HG03135 (cell line): ENCODE data around the gene ZNF775.

ENCODE experiments used
- ATAC-seq: cut with Tn5 transposase; IDR thresholded peaks from one replicate; pipeline ENCODE4 v1.9.1; 2021; ENCODE audit warnings: mild to moderate bottlenecking, moderate library complexity; ENCODE audit not compliant: unreplicated experiment

ZNF775 gene

GRCh38 chr7:150345012-150345411 lies 34.1 kb upstream of the ZNF775 start:
- ATAC-seq, result no peak

DNA sequence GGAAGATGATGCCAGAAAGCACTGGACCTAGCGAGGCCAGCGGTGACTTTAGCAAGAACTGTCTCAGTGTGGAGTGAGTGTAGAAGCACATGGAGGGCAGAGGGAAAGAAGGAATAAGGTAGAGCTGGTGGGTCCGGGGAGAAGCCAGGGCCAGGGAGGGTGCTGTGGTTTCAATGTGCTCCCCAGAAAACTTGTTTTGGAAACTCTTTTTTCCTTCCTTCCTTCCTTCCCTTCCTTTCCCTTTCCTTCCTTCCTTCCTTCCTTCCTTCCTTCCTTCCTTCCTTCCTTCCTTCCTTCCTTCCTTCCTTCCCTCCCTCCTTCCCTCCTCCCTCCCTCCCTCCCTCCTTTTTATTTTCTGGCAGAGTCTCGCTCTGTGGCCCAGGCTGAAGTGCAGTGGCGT lies 32.2 kb upstream of the ZNF775 start:
- ATAC-seq, result no peak

DNA sequence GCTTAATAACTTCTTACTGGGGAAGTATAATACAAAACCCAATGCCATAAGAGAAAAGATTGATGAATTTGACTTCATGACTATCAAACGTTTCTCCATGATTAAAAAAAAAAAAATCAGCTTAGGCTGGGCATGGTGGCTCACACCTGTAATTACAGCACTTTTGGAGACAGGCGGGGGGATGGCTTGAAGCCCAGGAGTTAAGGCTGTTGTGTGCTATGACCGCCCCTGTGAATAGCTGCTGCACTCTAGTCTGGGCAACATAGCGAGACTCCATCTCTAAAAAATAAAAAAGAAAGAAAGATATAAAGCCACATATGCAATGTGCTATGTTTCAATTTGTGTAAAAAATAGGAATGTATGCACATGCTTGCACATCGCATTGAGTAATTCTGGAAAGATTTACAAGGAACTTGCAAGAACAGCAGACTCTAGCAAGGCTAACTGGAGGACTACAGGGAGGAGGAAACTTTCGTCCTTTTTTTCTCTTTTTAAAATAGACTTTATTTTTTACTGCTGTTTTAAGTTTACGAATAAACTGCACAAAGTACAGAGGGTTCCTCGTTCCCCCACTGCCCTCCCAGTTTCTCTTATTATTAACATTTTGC lies 27.4 kb upstream of the ZNF775 start:
- ATAC-seq, result no peak

DNA sequence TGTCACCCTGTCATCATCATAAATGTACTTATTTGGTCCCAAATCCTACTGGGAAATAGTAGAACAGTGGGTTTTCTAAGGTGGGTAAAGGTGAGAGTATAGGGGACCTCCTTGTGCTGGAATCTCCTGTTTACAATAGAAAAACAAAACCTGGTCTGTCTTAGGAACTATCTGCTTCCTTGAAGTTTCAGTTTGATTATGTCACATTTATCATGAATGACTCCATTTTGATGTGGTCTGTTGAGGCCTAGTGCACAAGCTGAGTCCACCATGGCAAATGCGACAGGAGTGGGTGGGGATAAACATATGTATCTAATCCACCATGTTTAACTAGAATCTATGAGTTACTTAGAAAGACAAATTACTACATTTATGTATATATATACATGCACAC lies 23.5 kb upstream of the ZNF775 start:
- no peak for ATAC-seq

DNA sequence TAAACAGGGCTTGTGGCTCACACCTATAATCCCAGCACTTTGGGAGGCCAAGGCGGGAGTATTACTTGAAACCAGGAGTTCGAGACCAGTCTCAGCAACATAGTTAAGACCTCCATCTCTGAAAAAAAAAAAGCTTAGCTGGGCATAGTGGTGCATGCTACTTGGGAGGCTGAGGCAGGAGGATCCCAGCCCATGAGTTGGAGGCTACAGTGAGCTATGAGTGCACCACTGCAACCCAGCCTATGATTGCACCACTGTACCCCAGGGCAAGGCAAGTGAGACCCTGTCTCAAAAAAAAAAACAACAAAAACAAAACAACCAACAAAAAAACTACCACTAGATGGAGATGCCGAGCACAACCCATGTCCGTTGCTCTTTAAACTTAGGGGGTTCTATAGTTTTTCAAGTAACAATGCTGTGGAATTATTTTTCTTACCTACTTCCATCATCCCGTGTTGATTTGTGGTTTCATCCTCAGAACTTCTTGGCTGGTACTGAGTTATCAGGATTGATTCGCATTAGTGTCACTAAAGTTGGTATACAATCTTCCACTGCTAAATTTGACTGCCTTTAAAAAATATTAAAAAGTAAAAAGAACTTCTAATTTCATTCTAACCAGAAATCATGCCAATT lies 22.7 kb upstream of the ZNF775 start:
- no peak for ATAC-seq

GRCh38 chr7:150357270-150357669 lies 21.9 kb upstream of the ZNF775 start:
- ATAC-seq, result no peak

DNA sequence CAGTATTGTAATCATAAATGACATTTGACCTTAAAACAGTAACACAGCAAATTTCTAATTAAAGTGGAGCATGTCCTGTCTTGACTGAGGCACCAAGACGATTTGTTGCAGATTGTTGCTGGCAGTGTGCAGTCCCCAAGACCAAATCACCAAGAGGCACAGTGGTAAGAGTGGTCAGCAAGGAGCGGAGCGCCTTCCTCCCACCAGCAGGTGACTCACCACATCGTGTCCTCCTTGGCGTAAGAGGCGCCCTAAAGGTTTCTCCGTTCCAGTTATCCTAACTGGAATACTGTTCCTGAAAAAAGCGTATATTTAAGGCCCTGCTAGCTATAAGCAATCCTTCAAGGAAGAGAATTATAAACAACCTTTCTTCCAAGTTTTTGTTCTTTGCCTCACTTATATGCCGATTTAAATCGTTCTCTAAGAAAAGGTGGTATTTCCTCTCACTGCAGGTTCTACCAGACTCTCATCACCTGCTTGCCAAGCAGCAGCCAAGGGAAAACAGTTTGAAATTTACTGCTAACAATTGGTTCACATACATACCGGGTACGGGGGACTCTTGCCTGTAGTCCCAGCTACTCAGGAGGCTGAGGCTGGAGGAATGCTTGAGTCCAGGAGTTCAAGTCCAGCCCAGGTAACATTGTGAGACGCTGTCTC lies 21.2 kb upstream of the ZNF775 start:
- no peak for ATAC-seq

DNA sequence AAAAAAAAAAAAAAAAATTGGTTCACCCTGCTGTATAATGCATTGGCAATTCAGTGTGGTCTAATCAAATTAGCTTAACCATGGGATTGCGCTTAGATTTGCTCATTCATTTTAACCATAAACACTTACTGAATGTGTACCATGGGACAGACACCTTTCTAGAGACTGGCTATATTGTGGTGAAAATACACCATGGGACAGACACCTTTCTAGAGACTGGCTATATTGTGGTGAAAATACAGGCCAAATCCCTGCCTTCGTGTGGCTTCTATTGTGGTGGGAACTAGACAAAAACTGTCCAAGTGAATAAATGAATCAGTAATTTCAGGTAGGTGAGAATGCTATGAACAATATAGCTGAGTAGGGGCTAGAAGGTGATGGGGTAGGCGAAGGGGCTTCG lies 20.7 kb upstream of the ZNF775 start:
- no peak for ATAC-seq

DNA sequence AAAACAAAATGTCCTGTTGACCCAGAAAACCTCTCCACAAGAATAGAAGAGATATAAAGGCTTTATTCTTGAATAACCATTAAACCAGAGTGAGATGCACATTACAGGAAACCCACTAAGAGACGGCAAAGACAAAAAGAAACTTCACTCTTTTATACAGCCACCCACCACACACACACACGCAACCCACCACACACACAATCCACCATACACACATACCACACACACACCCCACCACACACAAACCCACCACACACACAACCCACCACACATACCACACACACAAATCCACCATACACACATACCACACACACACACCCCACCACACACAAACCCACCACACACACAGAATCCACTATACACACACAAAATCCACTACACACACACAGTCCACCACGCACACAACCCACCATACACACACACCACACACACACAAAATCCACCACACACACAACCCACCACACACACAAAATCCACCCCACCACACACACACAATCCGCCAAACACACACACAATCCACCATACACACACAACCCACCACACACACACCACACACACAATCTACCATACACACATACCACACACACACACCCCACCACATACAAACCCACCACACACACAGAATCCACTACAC lies 20.0 kb upstream of the ZNF775 start:
- no peak for ATAC-seq

- ATAC-seq, result no peak
Observed at GRCh38 chr7:150359622-150360362, 19.3 kb upstream of the ZNF775 start.

DNA sequence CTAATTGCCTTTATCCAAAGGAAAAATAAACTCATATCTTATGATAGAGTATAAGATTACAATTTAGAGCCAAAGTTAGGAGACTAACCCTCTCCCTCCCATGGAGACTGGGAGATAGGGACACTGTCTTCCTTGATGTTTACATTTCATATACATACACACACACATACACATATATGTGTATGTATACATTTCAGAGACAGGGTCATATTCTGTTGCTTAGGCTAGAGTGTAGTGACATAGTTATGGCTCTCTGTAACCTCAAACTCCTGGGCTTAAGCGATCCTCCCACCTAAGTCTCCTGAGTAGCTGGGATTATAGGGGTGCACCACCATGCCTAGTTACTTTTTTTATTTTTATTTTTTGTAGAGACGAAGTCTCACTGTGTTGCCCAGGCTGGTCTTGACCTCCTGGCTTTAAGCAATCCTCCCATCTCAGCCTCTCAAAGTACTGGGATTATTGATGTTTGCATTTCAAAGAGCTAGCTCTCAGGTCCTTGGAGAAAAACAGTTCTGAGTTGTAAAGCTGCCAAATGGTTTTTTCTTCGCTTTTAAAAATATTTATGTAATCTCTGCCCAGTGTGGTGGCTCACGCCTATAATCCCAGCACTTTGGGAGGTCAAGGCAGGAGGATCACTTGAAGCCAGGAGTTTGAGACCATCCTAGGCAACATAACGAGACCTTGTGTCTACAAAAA lies 18.6 kb upstream of the ZNF775 start:
- no peak for ATAC-seq

GRCh38 chr7:150361402-150361801 lies 17.7 kb upstream of the ZNF775 start:
- no peak for ATAC-seq

DNA sequence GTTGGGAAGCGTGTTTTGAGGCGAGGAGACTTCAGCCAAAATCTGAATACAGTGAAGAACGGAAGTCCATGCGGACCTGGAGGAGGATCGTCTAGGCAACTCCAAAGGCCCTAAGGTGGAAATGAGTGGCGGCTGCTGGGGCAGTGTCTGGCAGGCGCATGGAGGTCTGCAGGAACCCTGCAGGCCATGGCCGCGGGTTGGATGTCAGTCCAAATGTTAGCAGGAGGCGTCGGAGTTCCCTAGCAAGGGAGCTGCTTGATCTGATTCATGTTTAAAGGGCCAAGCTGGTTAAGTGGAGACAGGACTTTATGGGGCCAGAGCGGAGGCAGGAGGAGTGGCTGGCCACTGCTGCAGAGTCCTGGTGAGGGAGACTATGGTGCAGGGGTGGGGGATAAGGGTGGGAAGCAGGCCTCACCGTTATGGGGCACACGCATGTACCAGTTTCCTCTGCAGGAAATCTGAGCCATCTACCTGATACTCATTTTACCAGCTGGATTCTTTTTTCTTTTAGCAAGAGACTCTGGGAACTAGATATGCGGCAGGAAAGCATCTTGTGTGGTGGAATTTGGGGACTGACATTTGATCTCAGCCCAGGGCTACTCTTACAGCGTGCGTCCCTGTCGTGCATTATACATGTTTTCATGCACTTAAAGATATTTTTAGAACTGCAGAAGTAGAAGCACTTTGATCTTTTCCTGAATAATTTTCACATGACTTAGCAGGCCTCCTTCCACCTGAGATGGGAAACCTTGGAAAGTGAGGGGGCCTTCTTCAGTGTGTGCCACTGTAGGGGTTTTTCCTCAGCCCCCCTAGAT lies 17.1 kb upstream of the ZNF775 start:
- ATAC-seq, result no peak

DNA sequence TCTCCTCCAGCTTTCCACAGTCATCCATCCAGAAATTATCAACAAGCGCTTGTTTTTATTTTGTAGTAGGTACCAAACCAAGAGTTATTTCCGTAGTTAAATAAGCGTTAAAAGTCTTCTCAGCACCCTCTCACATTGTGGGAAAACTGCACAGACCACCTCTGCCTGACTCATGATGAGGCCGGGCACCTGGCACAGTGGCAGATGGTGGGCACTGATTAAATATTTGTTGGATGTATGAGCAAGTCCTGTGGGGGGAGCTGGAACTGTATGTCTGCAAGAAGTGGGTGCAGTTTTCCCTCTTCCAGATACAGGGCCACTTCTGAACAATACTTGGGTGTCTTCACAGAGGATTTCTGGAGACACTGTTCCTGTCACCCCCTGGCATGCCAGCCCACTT lies 15.8 kb upstream of the ZNF775 start:
- no peak for ATAC-seq

DNA sequence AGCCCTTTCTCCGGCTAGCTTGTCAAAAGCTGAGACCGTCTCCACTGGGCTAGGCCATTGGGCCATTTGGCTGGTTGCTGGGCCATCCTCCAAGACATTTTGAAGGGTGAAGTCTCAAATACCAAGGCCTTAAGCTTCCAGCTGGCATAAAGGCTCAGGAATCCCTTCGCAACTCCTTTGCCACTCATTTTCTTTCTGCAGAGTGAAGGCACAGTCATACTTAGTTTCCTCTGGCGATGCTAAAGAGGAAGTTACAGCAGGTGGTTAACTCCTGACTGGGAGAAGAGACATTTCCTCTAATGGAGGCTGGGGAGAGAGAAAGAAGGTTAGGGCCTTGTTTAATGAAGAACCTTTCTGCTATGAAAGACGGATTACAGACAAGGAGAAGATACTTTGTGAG lies 15.3 kb upstream of the ZNF775 start:
- ATAC-seq, result no peak

DNA sequence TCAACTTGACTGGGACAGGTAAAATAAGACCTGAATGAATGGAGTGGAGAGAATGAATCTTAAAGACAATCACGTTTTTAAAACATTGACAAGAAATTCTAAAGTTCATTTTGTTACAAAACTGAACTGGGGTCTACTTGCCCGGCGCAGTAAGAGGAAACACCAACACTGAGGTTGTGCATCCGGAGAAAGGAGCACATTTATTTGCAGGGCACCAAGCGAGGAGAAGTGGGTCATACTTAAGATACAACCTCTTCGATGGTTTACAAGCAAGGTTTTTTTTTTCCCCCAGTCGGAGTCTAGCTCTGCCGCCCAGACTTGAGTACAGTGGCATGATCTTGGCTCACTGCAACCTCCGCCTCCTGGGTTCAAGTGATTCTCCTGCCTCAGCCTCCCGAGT lies 13.9 kb upstream of the ZNF775 start:
- no peak for ATAC-seq

DNA sequence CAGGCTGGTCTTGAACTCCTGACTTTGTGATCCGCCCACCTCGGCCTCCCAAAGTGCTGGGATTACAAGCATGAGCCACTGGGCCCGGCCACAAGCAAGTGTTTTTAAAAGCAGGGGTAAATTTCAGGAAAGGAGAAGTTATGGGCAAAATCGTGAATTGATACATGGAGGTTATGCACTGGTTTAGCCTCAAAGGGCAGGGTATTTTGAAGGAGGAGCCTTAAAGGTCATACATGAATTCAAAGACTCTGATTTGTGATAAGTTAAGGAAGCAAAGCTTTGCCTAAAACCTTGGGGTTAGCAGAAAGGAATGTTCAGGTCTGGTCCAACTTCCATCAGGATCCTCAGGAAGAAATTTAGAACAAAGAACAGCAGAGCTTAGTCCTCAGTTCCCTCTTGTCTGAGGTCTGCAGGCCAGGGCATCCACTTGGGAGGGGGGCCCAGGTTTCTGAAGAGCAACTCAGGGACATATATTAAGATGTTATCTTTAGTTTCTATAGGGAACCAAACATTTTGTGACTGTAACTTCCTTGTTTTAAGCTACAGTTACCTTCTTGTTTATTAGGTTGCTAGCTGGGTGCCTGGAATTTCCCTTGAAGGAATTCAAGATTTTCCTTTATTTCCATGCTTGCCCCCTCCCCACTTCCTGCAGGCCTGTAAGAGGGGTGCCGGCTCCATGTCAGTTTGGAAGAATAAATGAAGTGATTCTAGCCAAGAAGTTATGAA lies 13.3 kb upstream of the ZNF775 start:
- ATAC-seq, result no peak

GRCh38 chr7:150367677-150368095 lies 11.4 kb upstream of the ZNF775 start:
- ATAC-seq, result no peak
